GM18909 (cell line): ENCODE results near the gene RHOT2.
A peak's percentile ranks its signal among the peaks of the same experiment; 100 is the strongest.
"Not testable (repeated sequence)": the region's sequence is repeated elsewhere in the genome, so short reads cannot be mapped to it uniquely, and the experiment has no call there.

Source experiments
- ATAC-seq: cut with Tn5 transposase; IDR thresholded peaks from one replicate; pipeline ENCODE4 v1.9.1; 2021; ENCODE audit warnings: mild to moderate bottlenecking; ENCODE audit not compliant: unreplicated experiment, poor library complexity

RHOT2 gene

GRCh38 chr16:709566-710499, 41.9 kb downstream of the RHOT2 start:
- ATAC-seq, result no peak

GRCh38 chr16:710500-711075, 42.7 kb downstream of the RHOT2 start:
- ATAC-seq, result no peak

- no peak for ATAC-seq
Measured at GRCh38 chr16:711084-711483, 43.2 kb downstream of the RHOT2 start.

GRCh38 chr16:711548-712320, 43.8 kb downstream of the RHOT2 start:
- no peak for ATAC-seq

GRCh38 chr16:712740-713250, 44.9 kb downstream of the RHOT2 start:
- not testable (repeated sequence) for ATAC-seq

GRCh38 chr16:714079-714478, 46.1 kb downstream of the RHOT2 start:
- no peak for ATAC-seq

GRCh38 chr16:714558-715476, 46.9 kb downstream of the RHOT2 start, which contains the start of gene METRN:
Gene METRN, plus strand, starts transcription at chr16:715118. Its CDS starts 172 bp downstream, at chr16:715290.
- peak; percentile 79 for ATAC-seq

GRCh38 chr16:715477-716199, 47.7 kb downstream of the RHOT2 start:
- peak; percentile 17 for ATAC-seq

- no peak for ATAC-seq
Measured at GRCh38 chr16:716200-716568, 48.3 kb downstream of the RHOT2 start.

GRCh38 chr16:716768-717325, 48.9 kb downstream of the RHOT2 start:
- no peak for ATAC-seq

GRCh38 chr16:717450-718245, 49.7 kb downstream of the RHOT2 start:
- ATAC-seq, result no peak

- ATAC-seq, result no peak
Measured at GRCh38 chr16:718389-718788, 50.5 kb downstream of the RHOT2 start.

GRCh38 chr16:718922-719321, 51.0 kb downstream of the RHOT2 start:
- no peak for ATAC-seq

GRCh38 chr16:719815-720446, 52.0 kb downstream of the RHOT2 start:
- ATAC-seq, result peak; percentile 6

GRCh38 chr16:720447-720989, 52.6 kb downstream of the RHOT2 start:
- ATAC-seq, result peak; percentile 24

GRCh38 chr16:720990-721764, 53.2 kb downstream of the RHOT2 start, which contains the start of gene ANTKMT:
Gene ANTKMT, plus strand, starts transcription at chr16:721146. Its CDS starts 129 bp downstream, at chr16:721275.
- peak; percentile 70 for ATAC-seq
